ENCODE data around the gene TSPEAR. TPM values are rescaled to one million over a fixed set of nuclear protein-coding genes. Genes with fewer than 3 reads are reported as not detected.

The TSPEAR gene
- total and polyA plus RNA-seq, 8 donors, result 0.05 to 0.29 (median 0.12) TPM; not detected in 4

GRCh38 chr21:44701541-44701940, 9.8 kb downstream of the TSPEAR start:
- DNase-seq, result no peak
- H3K27me3 ChIP-seq, result peaks cover 10 to 100% (median 84%) of the 10 kb centered on the region in 3 donors
- 25 to 38% (median 29%) methylated on average over 12 of the region's 12 CpGs for WGBS, 5 donors
- no peaks in the 10 kb centered on the region for H3K36me3 ChIP-seq
- no peak for TF ChIP-seq CTCF (IDR thresholded peaks at IDR 0.05)
- no peak for TF ChIP-seq POLR2A (IDR thresholded peaks at IDR 0.05)
- no peak for TF ChIP-seq POLR2AphosphoS5 (IDR thresholded peaks at IDR 0.05)
- no peak for TF ChIP-seq EP300 (IDR thresholded peaks at IDR 0.05)
- H3K9me3 ChIP-seq, result peaks cover 0 to 10% (median 8%) of the 10 kb centered on the region in 4 donors
- H3K4me3 ChIP-seq, result no peak overlapping the region
- no peak overlapping the region for H3K27ac ChIP-seq
- H3K4me1 ChIP-seq, result no peaks in the 10 kb centered on the region
- intact Hi-C loops (cut with DNase I; ENCODE audit: low total_unique reads), result no loop called here

GRCh38 chr21:44701023-44701400, 10.4 kb downstream of the TSPEAR start:
- Histone ChIP-seq H3K4me1 (no peaks in the 10 kb centered on the region), H3K27ac (no peak overlapping the region), H3K27me3 (peaks cover 9 to 96% (median 81%) of the 10 kb centered on the region in 3 donors), H3K9me3 (peaks cover 0 to 5% (median 3%) of the 10 kb centered on the region in 4 donors), H3K4me3 (no peak overlapping the region), H3K36me3 (no peaks in the 10 kb centered on the region)
- no peak for DNase-seq
- TF ChIP-seq POLR2AphosphoS5 (IDR thresholded peaks at IDR 0.05) (no peak), CTCF (IDR thresholded peaks at IDR 0.05) (no peak), POLR2A (IDR thresholded peaks at IDR 0.05) (no peak), EP300 (IDR thresholded peaks at IDR 0.05) (no peak)
- WGBS, 5 donors, result 79 to 90% (median 81%) methylated on average over 14 of the region's 14 CpGs
- intact Hi-C loops (cut with DNase I; ENCODE audit: low total_unique reads), result no loop called here

GRCh38 chr21:44700101-44701022, 11.0 kb downstream of the TSPEAR start:
- H3K27me3 ChIP-seq, result peaks cover 9 to 94% (median 77%) of the 10 kb centered on the region in 3 donors

More at GRCh38 chr21:44700101-44701022, 11.0 kb downstream of the TSPEAR start:
- Histone ChIP-seq H3K4me1 (no peaks in the 10 kb centered on the region), H3K36me3 (no peaks in the 10 kb centered on the region), H3K9me3 (no peaks in the 10 kb centered on the region), H3K27ac (no peak overlapping the region), H3K4me3 (no peak overlapping the region)
- TF ChIP-seq POLR2AphosphoS5 (IDR thresholded peaks at IDR 0.05), result no peak
- TF ChIP-seq CTCF (IDR thresholded peaks at IDR 0.05), result no peak
- no peak for TF ChIP-seq EP300 (IDR thresholded peaks at IDR 0.05)
- no peak for TF ChIP-seq POLR2A (IDR thresholded peaks at IDR 0.05)
- WGBS, 5 donors, result 46 to 57% (median 52%) methylated on average over 17 to 21 of the region's 21 CpGs
- no peak for DNase-seq
- intact Hi-C loops (cut with DNase I; ENCODE audit: low total_unique reads), result no loop called here
